GM12878 (cell line): Measurements from ENCODE around the gene NUP210. TPM values are rescaled to one million over a fixed set of nuclear protein-coding genes. Genes with fewer than 3 reads are reported as not detected.

Experiments used
- ATAC-seq: fragments of 200-7000 bp; cut with Tn5 transposase; 3 replicates; pipeline ENCODE4 v1.9.1; 2020; ENCODE audit warnings: mild to moderate bottlenecking, moderate library complexity
- BruUV-seq: library from RNA; stranded (reverse); fragments of 400-500 nt; replicated peaks from 2 replicates; lab custom pipeline; 2021; lab: Mats Ljungman, UMichigan
- CTCF ChIA-PET: fragments of 300-600 bp; sonication (Branson Sonifier 250); formaldehyde crosslinking; extraction: SDS; loops from one replicate; lab custom pipeline; 2021; ENCODE audit warnings: inconsistent platforms; lab: Yijun Ruan, JAX
- POLR2A ChIA-PET: fragments of 350-600 bp; formaldehyde crosslinking; extraction: SDS; loops from one replicate; lab custom pipeline; 2021; ENCODE audit warnings: inconsistent platforms; lab: Charles Lee
- RAD21 ChIA-PET: fragments of 300-600 bp; sonication (Branson Sonifier 250); formaldehyde crosslinking; loops from one replicate; lab custom pipeline; 2023; ENCODE audit warnings: antibody characterized with exemption; ENCODE audit not compliant: unreplicated experiment; lab: Charles Lee
- SMC1A ChIA-PET: fragments of 300-600 bp; sonication (Branson Sonifier 250); formaldehyde crosslinking; loops from one replicate; lab custom pipeline; 2023; ENCODE audit not compliant: unreplicated experiment, uncharacterized antibody; lab: Charles Lee
- DNase-seq: peaks from one replicate; pipeline ENCODE4 v3.0.0-alpha.2; 2011; ENCODE audit warnings: low read depth, low spot score
- FAIRE-seq: peaks from 3 replicates; lab custom pipeline; 2011; peaks lifted over from hg19 to GRCh38; lab: Jason Lieb, UNC
- H2AFZ ChIP-seq: 2 replicates; pipeline ENCODE4 v1.6.0; 2011; ENCODE audit warnings: low read depth, low read length, control low read depth; ENCODE audit not compliant: control insufficient read depth
- H3K27ac ChIP-seq: 2 replicates; pipeline ENCODE4 v1.5.1; 2011; ENCODE audit warnings: control low read depth; ENCODE audit not compliant: control insufficient read depth, insufficient read depth
- H3K27me3 ChIP-seq, 2 experiments: replicated peaks in 1 of 2; 2 replicates each; pipeline versions ENCODE4 v1.6.0 to v1.6.1; 2011; ENCODE audit warnings: low read length in 1 of 2; ENCODE audit not compliant: control insufficient read depth in 2 of 2, insufficient read depth in 2 of 2
- H3K36me3 ChIP-seq, 2 experiments: 2 replicates each; pipeline ENCODE4 v1.5.1; 2011; ENCODE audit warnings: low read length in 1 of 2; ENCODE audit not compliant: control insufficient read depth in 2 of 2, insufficient read depth in 2 of 2
- H3K4me1 ChIP-seq: 2 replicates; pipeline ENCODE4 v1.6.1; 2011; ENCODE audit warnings: mild to moderate bottlenecking, low read length, moderate library complexity, mixed read lengths; ENCODE audit not compliant: control insufficient read depth, insufficient read depth
- H3K4me2 ChIP-seq: 2 replicates; pipeline ENCODE4 v1.6.0; 2011; ENCODE audit warnings: control low read depth; ENCODE audit not compliant: control insufficient read depth, insufficient read depth
- H3K4me3 ChIP-seq: fragments of 200-600 bp; sonication (generic); 2 replicates; pipeline ENCODE4 v1.5.1; 2016
- H3K79me2 ChIP-seq: 2 replicates; pipeline ENCODE4 v1.6.0; 2011; ENCODE audit warnings: low read length; ENCODE audit not compliant: control insufficient read depth, insufficient read depth
- H3K9ac ChIP-seq: 2 replicates; pipeline ENCODE4 v1.8.0; 2011; ENCODE audit warnings: low read length, control low read depth, mixed read lengths; ENCODE audit not compliant: control insufficient read depth, insufficient read depth
- H3K9me3 ChIP-seq: replicated peaks from 3 replicates; pipeline ENCODE4 v1.5.1; 2011; ENCODE audit warnings: mild to moderate bottlenecking, low read length; ENCODE audit not compliant: control insufficient read depth, insufficient read depth
- H4K20me1 ChIP-seq: 2 replicates; pipeline ENCODE4 v1.6.0; 2011; ENCODE audit not compliant: control insufficient read depth, insufficient read depth
- JUNB ChIP-seq: IDR thresholded peaks from 2 replicates; pipeline ENCODE4 v1.6.1; 2016; ENCODE audit warnings: antibody characterized with exemption, mild to moderate bottlenecking
- REST ChIP-seq: IDR thresholded peaks from 2 replicates; pipeline ENCODE4 v1.6.1; 2012; ENCODE audit warnings: mild to moderate bottlenecking, low read depth, low read length
- TCF7 ChIP-seq: IDR thresholded peaks from 2 replicates; pipeline ENCODE4 v1.6.1; 2014; ENCODE audit warnings: antibody characterized with exemption, borderline replicate concordance
- ZBED1 ChIP-seq: IDR thresholded peaks from 2 replicates; pipeline ENCODE4 v1.6.1; 2016; ENCODE audit warnings: borderline replicate concordance
- WGBS: methylation state at CpG from one replicate; pipeline ENCODE4 v1.1.6; 2016; ENCODE audit warnings: low lambda C conversion rate; ENCODE audit not compliant: insufficient replicate concordance, insufficient coverage; ENCODE audit errors: missing lambda C conversion rate; 5-methylcytosine and 5-hydroxymethylcytosine counted together
- in situ Hi-C: fragments of 300-500 bp; cut with MboI; formaldehyde crosslinking; loops from 9 replicates; pipeline ENCODE4 v1.14.3; 2018; ENCODE audit warnings: mixed read lengths
- intact Hi-C: fragments of 100-400 bp; cut with micrococcal nuclease; formaldehyde crosslinking; loops from one replicate; pipeline ENCODE4 v1.14.2; 2022; ENCODE audit not compliant: unreplicated experiment
- polyA plus RNA-seq, 11 experiments: library from polyadenylated mRNA; depleted of rRNA in 4 of 11; unstranded in 6 of 11; stranded (reverse) in 5 of 11; fragments of >200 nt; fragmentation: Nextera tagmentation in 4 of 11; fragmentation: Illumina TruSeq in 1 of 11; extraction: Ambion mirVana in 4 of 11; extraction: Trizol in 1 of 11; gene quantifications; 1 replicate in 1 of 11; 2 replicates in 10 of 11; pipeline versions ENCODE4 v1.2.1 to v1.2.3, GENCODE V29; 2011 to 2016; ENCODE audit warnings: inconsistent platforms in 2 of 11, missing spikeins in 2 of 11, low read depth in 1 of 11
- total RNA-seq, 4 experiments: library from RNA; depleted of rRNA in 3 of 4; stranded (reverse); fragments of >200 nt in 3 of 4; fragmentation: Illumina TruSeq in 1 of 4; extraction: Trizol in 1 of 4; gene quantifications; 2 replicates each; pipeline versions ENCODE4 v1.2.1 to v1.2.3, GENCODE V29; 2013 to 2021
- TF ChIP-seq, protein P1 (sequence below): fragments of 450-650 bp; IDR thresholded peaks from 2 replicates; pipeline ENCODE4 v1.6.1; 2016; ENCODE audit warnings: mild to moderate bottlenecking, moderate library complexity, borderline replicate concordance
- TF ChIP-seq, protein P2 (sequence below): fragments of 450-650 bp; IDR thresholded peaks from 2 replicates; pipeline ENCODE4 v1.6.1; 2017; ENCODE audit warnings: borderline replicate concordance
- TF ChIP-seq, protein P3 (sequence below): IDR thresholded peaks from 2 replicates; pipeline ENCODE4 v1.6.1; 2012; ENCODE audit warnings: improper control_type of control experiment, low read depth, low read length; ENCODE audit not compliant: insufficient replicate concordance

The NUP210 gene
- total and polyA plus RNA-seq, 10 of the 15 experiments (the other 5 are each of a cell fraction or from before 2014, with no cell fraction given), result 2.9 to 150 (median 76.0) TPM

- CTCF ChIA-PET, result interaction anchor here (2.3 kb wide), 1 partner anchor 83 kb away, joined by 9 read pairs; no protein-coding TSS in a partner anchor
- FAIRE-seq (no peak), DNase-seq (no peak), ATAC-seq (no peak)
- 100% methylated on average over 3 of the region's 3 CpGs for WGBS
- Histone ChIP-seq H3K4me2 (no peak overlapping the region), H3K79me2 (no peaks in the 10 kb centered on the region), H3K4me3 (no peak overlapping the region), H3K9me3 (no peaks in the 10 kb centered on the region), H3K4me1 (no peaks in the 10 kb centered on the region), H3K27ac (no peak overlapping the region), H3K36me3 (peaks cover 43 to 55% of the 10 kb centered on the region in 2 experiments; a peak in 3 of 4 replicates), H2AFZ (no peak overlapping the region), H3K27me3 (no peaks in the 10 kb centered on the region), H3K9ac (no peak overlapping the region), H4K20me1 (no peaks in the 10 kb centered on the region)
- POLR2A ChIA-PET, result no interaction called here
- SMC1A ChIA-PET, result no interaction called here
- in situ Hi-C loops (no loop called here), intact Hi-C loops (no loop called here)
- RAD21 ChIA-PET, result no interaction called here
- no TSS peak for BruUV-seq
- no peak for TF ChIP-seq REST
- TF ChIP-seq JUNB, result no peak
- TF ChIP-seq, protein P1, sequence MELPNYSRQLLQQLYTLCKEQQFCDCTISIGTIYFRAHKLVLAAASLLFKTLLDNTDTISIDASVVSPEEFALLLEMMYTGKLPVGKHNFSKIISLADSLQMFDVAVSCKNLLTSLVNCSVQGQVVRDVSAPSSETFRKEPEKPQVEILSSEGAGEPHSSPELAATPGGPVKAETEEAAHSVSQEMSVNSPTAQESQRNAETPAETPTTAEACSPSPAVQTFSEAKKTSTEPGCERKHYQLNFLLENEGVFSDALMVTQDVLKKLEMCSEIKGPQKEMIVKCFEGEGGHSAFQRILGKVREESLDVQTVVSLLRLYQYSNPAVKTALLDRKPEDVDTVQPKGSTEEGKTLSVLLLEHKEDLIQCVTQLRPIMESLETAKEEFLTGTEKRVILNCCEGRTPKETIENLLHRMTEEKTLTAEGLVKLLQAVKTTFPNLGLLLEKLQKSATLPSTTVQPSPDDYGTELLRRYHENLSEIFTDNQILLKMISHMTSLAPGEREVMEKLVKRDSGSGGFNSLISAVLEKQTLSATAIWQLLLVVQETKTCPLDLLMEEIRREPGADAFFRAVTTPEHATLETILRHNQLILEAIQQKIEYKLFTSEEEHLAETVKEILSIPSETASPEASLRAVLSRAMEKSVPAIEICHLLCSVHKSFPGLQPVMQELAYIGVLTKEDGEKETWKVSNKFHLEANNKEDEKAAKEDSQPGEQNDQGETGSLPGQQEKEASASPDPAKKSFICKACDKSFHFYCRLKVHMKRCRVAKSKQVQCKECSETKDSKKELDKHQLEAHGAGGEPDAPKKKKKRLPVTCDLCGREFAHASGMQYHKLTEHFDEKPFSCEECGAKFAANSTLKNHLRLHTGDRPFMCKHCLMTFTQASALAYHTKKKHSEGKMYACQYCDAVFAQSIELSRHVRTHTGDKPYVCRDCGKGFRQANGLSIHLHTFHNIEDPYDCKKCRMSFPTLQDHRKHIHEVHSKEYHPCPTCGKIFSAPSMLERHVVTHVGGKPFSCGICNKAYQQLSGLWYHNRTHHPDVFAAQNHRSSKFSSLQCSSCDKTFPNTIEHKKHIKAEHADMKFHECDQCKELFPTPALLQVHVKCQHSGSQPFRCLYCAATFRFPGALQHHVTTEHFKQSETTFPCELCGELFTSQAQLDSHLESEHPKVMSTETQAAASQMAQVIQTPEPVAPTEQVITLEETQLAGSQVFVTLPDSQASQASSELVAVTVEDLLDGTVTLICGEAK, result no peak
- TF ChIP-seq ZBED1, result no peak
- TF ChIP-seq, protein P2, sequence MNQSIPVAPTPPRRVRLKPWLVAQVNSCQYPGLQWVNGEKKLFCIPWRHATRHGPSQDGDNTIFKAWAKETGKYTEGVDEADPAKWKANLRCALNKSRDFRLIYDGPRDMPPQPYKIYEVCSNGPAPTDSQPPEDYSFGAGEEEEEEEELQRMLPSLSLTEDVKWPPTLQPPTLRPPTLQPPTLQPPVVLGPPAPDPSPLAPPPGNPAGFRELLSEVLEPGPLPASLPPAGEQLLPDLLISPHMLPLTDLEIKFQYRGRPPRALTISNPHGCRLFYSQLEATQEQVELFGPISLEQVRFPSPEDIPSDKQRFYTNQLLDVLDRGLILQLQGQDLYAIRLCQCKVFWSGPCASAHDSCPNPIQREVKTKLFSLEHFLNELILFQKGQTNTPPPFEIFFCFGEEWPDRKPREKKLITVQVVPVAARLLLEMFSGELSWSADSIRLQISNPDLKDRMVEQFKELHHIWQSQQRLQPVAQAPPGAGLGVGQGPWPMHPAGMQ, result no peak
- TF ChIP-seq, protein P3, sequence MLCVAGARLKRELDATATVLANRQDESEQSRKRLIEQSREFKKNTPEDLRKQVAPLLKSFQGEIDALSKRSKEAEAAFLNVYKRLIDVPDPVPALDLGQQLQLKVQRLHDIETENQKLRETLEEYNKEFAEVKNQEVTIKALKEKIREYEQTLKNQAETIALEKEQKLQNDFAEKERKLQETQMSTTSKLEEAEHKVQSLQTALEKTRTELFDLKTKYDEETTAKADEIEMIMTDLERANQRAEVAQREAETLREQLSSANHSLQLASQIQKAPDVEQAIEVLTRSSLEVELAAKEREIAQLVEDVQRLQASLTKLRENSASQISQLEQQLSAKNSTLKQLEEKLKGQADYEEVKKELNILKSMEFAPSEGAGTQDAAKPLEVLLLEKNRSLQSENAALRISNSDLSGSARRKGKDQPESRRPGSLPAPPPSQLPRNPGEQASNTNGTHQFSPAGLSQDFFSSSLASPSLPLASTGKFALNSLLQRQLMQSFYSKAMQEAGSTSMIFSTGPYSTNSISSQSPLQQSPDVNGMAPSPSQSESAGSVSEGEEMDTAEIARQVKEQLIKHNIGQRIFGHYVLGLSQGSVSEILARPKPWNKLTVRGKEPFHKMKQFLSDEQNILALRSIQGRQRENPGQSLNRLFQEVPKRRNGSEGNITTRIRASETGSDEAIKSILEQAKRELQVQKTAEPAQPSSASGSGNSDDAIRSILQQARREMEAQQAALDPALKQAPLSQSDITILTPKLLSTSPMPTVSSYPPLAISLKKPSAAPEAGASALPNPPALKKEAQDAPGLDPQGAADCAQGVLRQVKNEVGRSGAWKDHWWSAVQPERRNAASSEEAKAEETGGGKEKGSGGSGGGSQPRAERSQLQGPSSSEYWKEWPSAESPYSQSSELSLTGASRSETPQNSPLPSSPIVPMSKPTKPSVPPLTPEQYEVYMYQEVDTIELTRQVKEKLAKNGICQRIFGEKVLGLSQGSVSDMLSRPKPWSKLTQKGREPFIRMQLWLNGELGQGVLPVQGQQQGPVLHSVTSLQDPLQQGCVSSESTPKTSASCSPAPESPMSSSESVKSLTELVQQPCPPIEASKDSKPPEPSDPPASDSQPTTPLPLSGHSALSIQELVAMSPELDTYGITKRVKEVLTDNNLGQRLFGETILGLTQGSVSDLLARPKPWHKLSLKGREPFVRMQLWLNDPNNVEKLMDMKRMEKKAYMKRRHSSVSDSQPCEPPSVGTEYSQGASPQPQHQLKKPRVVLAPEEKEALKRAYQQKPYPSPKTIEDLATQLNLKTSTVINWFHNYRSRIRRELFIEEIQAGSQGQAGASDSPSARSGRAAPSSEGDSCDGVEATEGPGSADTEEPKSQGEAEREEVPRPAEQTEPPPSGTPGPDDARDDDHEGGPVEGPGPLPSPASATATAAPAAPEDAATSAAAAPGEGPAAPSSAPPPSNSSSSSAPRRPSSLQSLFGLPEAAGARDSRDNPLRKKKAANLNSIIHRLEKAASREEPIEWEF, result no peak
- TF ChIP-seq TCF7, result no peak
Observed at GRCh38 chr3:13370055-13370454, 50.1 kb downstream of the NUP210 start.
